ENCODE data around the gene MGAT4A. TPM values are rescaled to one million over a fixed set of nuclear protein-coding genes. Genes with fewer than 3 reads are reported as not detected.

MGAT4A gene
- total and polyA plus RNA-seq, 2 experiments from 2014 or later: 4.4 to 5.6 TPM

GRCh38 chr2:98585386-98585785, 145.5 kb downstream of the MGAT4A start:
- no peaks in the 10 kb centered on the region; the same call in 2 of the 3 replicates for H3K4me1 Mint-ChIP-seq
- H4K20me1 ChIP-seq (replicated peaks; ENCODE audit: insufficient read depth): no peaks in the 10 kb centered on the region
- H3K9me3 Mint-ChIP-seq: no peaks in the 10 kb centered on the region
- no peak overlapping the region for H3K4me3 ChIP-seq
- no peaks in the 10 kb centered on the region for H3K79me2 ChIP-seq (replicated peaks; ENCODE audit: insufficient read depth)
- H3K4me2 ChIP-seq: no peak overlapping the region
- H3K27ac ChIP-seq (ENCODE audit: low read depth): no peak overlapping the region
- H3K36me3 Mint-ChIP-seq (ENCODE audit: low read depth): peaks cover 9% of the 10 kb centered on the region
- DNase-seq (ENCODE audit: low spot score) (no peak), ATAC-seq (no peak)
- no peaks in the 10 kb centered on the region for H3K27me3 ChIP-seq (ENCODE audit: insufficient read depth)
- H3K4me1 ChIP-seq (ENCODE audit: insufficient read depth): no peaks in the 10 kb centered on the region
- H3F3A ChIP-seq (replicated peaks; ENCODE audit: low read depth): no peaks in the 10 kb centered on the region
- 0 out of 2 replicates have a peak, but pooled peaks cover 4% of the 10 kb centered on the region for H3K36me3 ChIP-seq (ENCODE audit: insufficient read depth)
- no peaks in the 10 kb centered on the region for H3K9me2 ChIP-seq (ENCODE audit: insufficient read depth)
- TF ChIP-seq EZH2phosphoT487 (IDR thresholded peaks at IDR 0.05; ENCODE audit: unreplicated experiment) (no peak), NANOG (IDR thresholded peaks at IDR 0.05; ENCODE audit: borderline replicate concordance) (no peak), ZNF331 (CRISPR knock-in tag; IDR thresholded peaks at IDR 0.05; ENCODE audit: low read depth) (no peak)
- no peak overlapping the region for H3K4me3 Mint-ChIP-seq
- H2AFZ ChIP-seq: no peak overlapping the region
- no peaks in the 10 kb centered on the region for H3K27me3 Mint-ChIP-seq (ENCODE audit: insufficient read depth, low read depth, poor library complexity)
- H3K27ac Mint-ChIP-seq: no peak overlapping the region

DNA sequence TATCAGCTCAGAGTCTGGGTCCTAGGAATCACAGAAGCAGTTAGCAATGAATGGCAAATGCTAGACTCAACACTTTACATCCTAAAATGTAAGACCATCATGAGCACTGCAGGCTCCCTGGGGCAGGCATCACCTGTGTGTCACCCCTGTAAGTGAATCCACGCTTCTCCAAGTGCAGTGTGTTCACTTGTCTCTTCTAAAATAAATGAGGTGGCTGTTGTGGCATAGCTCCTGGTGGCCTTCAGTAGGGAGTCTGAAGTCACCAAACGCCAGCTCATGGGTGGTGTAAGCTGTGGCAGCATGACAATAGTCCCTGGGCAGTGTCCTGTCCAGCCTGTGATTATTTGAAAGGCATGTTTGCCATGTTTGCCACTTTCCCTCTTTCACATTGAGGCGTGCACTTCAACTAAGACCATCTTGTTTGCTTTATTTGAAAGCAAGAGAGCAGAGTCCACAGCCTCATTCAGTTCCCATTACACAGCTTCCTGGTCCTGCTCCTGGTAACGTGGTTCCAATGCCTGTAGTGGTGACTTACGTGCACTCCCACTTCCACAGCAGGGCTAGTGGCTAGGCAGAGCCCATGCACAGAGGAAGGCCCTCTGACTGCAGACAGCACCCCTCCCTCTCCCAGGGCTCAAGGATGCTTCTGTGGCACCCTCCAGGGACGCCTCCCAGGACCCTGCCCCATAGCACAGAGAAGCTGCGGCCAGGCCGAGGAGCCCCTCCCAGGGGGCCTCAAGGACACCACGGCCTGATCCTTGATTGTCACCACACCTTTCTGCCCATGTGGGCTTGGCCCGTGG, 146.9 kb downstream of the MGAT4A start:
- Histone ChIP-seq H3K36me3 (ENCODE audit: insufficient read depth) (0 out of 2 replicates have a peak, but pooled peaks cover 4% of the 10 kb centered on the region), H3K4me2 (no peak overlapping the region)
- TF ChIP-seq CTCF (conservative IDR thresholded peaks at IDR 0.05; ENCODE audit: low read depth in 2 of 2) (no peak), NANOG (IDR thresholded peaks at IDR 0.05; ENCODE audit: borderline replicate concordance) (no peak), POLR2AphosphoS5 (IDR thresholded peaks at IDR 0.05; ENCODE audit: low read depth) (no peak), JUNB (IDR thresholded peaks at IDR 0.05; ENCODE audit: unreplicated experiment) (no peak), EZH2phosphoT487 (IDR thresholded peaks at IDR 0.05; ENCODE audit: unreplicated experiment) (no peak), EZH2 (IDR thresholded peaks at IDR 0.05; ENCODE audit: low read depth, unreplicated experiment) (no peak), ZNF114 (CRISPR knock-in tag; IDR thresholded peaks at IDR 0.05) (no peak), CREB1 (CRISPR knock-in tag; IDR thresholded peaks at IDR 0.05; ENCODE audit: low read depth) (no peak)
- TF ChIP-seq, protein P1, sequence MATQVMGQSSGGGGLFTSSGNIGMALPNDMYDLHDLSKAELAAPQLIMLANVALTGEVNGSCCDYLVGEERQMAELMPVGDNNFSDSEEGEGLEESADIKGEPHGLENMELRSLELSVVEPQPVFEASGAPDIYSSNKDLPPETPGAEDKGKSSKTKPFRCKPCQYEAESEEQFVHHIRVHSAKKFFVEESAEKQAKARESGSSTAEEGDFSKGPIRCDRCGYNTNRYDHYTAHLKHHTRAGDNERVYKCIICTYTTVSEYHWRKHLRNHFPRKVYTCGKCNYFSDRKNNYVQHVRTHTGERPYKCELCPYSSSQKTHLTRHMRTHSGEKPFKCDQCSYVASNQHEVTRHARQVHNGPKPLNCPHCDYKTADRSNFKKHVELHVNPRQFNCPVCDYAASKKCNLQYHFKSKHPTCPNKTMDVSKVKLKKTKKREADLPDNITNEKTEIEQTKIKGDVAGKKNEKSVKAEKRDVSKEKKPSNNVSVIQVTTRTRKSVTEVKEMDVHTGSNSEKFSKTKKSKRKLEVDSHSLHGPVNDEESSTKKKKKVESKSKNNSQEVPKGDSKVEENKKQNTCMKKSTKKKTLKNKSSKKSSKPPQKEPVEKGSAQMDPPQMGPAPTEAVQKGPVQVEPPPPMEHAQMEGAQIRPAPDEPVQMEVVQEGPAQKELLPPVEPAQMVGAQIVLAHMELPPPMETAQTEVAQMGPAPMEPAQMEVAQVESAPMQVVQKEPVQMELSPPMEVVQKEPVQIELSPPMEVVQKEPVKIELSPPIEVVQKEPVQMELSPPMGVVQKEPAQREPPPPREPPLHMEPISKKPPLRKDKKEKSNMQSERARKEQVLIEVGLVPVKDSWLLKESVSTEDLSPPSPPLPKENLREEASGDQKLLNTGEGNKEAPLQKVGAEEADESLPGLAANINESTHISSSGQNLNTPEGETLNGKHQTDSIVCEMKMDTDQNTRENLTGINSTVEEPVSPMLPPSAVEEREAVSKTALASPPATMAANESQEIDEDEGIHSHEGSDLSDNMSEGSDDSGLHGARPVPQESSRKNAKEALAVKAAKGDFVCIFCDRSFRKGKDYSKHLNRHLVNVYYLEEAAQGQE (IDR thresholded peaks at IDR 0.05; ENCODE audit: unreplicated experiment): no peak
- TF ChIP-seq, protein P2, sequence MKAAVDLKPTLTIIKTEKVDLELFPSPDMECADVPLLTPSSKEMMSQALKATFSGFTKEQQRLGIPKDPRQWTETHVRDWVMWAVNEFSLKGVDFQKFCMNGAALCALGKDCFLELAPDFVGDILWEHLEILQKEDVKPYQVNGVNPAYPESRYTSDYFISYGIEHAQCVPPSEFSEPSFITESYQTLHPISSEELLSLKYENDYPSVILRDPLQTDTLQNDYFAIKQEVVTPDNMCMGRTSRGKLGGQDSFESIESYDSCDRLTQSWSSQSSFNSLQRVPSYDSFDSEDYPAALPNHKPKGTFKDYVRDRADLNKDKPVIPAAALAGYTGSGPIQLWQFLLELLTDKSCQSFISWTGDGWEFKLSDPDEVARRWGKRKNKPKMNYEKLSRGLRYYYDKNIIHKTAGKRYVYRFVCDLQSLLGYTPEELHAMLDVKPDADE (IDR thresholded peaks at IDR 0.05): no peak

More for the DNA sequence above, 146.9 kb downstream of the MGAT4A start:
- H3K27ac ChIP-seq (ENCODE audit: low read depth): no peak overlapping the region
- Mint-ChIP-seq H3K27me3 (ENCODE audit: insufficient read depth, low read depth, poor library complexity) (no peaks in the 10 kb centered on the region), H3K4me1 (no peaks in the 10 kb centered on the region; the same call in 2 of the 3 replicates), H3K9me3 (no peaks in the 10 kb centered on the region), H3K4me3 (no peak overlapping the region), H3K36me3 (ENCODE audit: low read depth) (peaks cover 9% of the 10 kb centered on the region), H3K27ac (no peak overlapping the region)
- H3K27me3 ChIP-seq (ENCODE audit: insufficient read depth): no peaks in the 10 kb centered on the region
- ATAC-seq (no peak), DNase-seq (ENCODE audit: low spot score) (no peak)
- no peak overlapping the region for H3K4me3 ChIP-seq
- H3K4me1 ChIP-seq (ENCODE audit: insufficient read depth): no peaks in the 10 kb centered on the region
- no peaks in the 10 kb centered on the region for H3K79me2 ChIP-seq (replicated peaks; ENCODE audit: insufficient read depth)
- no peaks in the 10 kb centered on the region for H3K9me2 ChIP-seq (ENCODE audit: insufficient read depth)
- H2AFZ ChIP-seq: no peak overlapping the region
- no peaks in the 10 kb centered on the region; the same call in 1 of the 2 replicates for H4K20me1 ChIP-seq (replicated peaks; ENCODE audit: insufficient read depth)
- H3F3A ChIP-seq (replicated peaks; ENCODE audit: low read depth): no peaks in the 10 kb centered on the region

All from GM23338 (cell line).